Stimulated activated memory B cell treated with anti-CD40 and anti-IgM and Interleukin-4, amounts not matched to agents 10 μg/mL and 1 μg/mL and 100 μg/mL, for 72 hours (primary cell): ENCODE results near the gene DUSP22.

Source experiments
- ATAC-seq: fragments of 150-1000 bp; cut with Tn5 transposase; 2 replicates; pipeline ENCODE4 v1.10.0; 2021
- H3K27ac Mint-ChIP-seq: one replicate; pipeline ENCODE4 v1.8.0; 2022; ENCODE audit warnings: mild to moderate bottlenecking, mixed read lengths
- H3K27me3 Mint-ChIP-seq: one replicate; pipeline ENCODE4 v1.8.0; 2022; ENCODE audit warnings: mixed read lengths
- H3K36me3 Mint-ChIP-seq: one replicate; pipeline ENCODE4 v1.8.0; 2022; ENCODE audit warnings: mixed read lengths
- H3K4me1 Mint-ChIP-seq: one replicate; pipeline ENCODE4 v1.8.0; 2022; ENCODE audit warnings: mixed read lengths
- H3K4me3 Mint-ChIP-seq: one replicate; pipeline ENCODE4 v1.8.0; 2022; ENCODE audit warnings: mild to moderate bottlenecking, moderate library complexity, mixed read lengths
- H3K9me3 Mint-ChIP-seq: one replicate; pipeline ENCODE4 v1.8.0; 2022; ENCODE audit warnings: mixed read lengths

The DUSP22 gene

DNA sequence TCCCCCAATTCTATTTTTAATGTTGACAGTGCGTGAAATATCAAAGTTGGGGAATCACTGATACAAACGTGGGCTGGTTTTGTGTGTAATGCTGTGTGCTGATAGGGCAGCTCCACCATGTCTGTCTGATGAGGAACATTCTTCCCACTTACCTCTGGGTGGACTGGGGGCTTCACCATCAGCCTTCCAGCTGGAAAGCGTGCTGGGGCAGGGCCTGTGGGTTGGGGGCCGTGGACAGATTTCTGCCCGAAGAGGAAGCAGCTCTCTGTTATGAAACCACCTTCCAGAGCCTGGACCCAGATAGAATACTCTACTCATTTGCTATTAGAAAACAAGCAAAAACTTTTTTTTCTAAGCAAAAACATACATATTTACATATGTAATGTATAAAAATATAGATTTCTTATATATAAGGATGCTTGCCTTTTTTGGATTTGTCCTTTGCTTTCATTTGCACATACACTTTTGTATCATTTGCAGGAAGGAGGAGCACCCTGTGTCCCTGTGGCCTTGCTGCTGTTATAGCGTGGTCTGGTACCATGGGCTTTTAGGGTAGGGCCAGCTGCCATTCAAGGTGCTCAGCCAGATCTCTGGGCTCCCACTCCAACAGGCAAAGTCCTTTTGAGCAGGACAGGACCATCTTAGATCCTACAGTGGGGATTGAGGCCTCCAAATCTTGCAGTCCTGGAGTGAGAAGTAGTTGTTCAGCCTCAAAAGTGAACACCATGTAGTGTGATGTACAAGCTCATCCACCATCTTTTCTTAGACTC, 48.1 kb downstream of the DUSP22 start:
- Mint-ChIP-seq H3K27me3 (no peaks in the 10 kb centered on the region), H3K4me3 (peak overlapping the region; percentile 59), H3K9me3 (no peaks in the 10 kb centered on the region), H3K27ac (peak overlapping the region; percentile 85), H3K4me1 (peaks cover 87% of the 10 kb centered on the region), H3K36me3 (peaks cover 36% of the 10 kb centered on the region)
- no peak for ATAC-seq

DNA sequence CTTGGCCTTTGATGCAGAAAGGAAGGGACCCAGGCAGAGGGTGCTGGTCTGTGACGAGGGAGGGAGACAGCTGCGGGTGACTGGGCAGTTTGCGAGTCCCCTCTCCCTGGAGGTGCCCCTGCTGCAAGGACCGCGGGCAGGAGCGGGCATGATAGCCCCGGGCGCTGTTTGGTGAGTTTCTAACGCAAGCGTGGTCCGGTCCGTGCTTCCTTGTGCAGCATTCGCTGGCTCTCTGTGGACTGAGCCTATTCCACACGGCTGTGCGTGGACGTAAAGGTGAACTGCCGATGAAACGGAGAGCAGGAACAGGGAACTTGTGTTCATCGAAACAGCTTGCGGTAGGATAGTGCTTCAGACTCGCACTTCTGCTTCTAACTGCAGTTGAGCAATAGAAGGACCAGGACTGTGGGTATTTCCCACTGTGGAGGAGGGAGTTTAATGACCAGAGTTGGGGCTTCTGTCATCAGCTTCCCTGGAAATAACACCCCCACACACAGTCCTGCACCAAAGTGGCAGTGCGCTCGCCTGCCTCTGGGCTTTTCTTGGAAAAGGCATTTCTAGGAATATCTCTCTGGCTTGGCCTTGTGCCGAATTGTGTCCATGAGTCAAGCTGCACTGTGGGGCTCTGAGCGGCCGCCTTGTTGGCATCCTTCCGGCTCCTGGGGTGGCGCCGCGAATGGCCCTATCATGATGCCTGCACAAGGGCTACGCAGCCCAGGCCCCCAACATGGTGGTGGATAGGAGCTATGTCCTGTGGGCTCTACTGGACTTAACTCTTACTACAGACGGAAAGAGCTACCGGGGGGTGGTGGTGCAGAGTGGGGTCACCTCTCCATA, 48.9 kb downstream of the DUSP22 start:
- peaks cover 84% of the 10 kb centered on the region for H3K4me1 Mint-ChIP-seq
- no peaks in the 10 kb centered on the region for H3K27me3 Mint-ChIP-seq
- no peaks in the 10 kb centered on the region for H3K9me3 Mint-ChIP-seq
- H3K36me3 Mint-ChIP-seq = peaks cover 34% of the 10 kb centered on the region
- peak overlapping the region; percentile 85 for H3K27ac Mint-ChIP-seq
- H3K4me3 Mint-ChIP-seq = peak overlapping the region; percentile 54
- peak; percentile 82 for ATAC-seq

DNA sequence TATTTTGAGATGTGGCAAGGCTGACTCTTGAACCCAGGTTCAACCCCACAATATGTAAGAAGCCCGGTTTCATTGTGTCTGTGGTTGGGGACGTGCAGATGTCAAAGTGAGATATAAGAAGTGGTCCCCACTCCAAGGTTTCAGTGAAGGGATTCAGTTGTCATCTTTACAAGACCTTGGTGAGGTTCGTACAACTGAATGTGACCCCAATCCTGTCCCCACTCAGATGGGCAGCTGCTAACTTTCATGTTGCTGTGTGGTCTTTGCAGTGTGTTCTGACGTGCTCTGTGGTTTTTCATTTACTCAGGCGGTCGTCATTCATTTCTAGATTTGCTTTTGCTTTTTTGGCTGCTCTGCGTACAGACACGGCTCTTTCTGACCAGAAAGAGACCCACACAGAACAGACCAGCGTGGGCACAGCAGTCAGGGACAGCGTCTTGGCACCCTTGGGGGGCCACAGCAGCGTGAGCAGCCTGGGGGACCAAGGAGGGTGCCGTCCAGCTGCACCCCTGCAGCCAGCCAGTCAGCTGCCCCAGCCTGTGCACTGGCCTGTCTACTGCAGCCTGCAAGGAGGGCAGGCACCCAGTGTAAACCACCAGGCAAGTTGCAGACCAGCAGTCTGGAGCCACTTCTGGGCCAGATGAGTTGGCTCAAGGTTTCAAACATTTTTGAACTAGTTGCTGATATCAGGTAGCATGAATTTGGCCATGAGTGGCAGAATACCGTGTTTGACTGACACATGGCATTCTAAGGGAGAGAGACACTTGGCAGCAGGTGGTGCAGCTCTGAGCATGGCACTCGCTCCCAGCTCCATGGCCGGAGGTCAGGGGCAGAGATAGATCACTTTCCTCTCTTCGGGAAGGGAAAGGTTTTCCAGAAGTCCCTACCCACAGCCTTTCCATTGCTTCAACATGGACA, 49.9 kb downstream of the DUSP22 start:
- Mint-ChIP-seq H3K27ac (peak overlapping the region; percentile 85), H3K4me3 (peak overlapping the region; percentile 54), H3K9me3 (no peaks in the 10 kb centered on the region), H3K4me1 (peaks cover 84% of the 10 kb centered on the region), H3K36me3 (peaks cover 37% of the 10 kb centered on the region), H3K27me3 (no peaks in the 10 kb centered on the region)
- peak; percentile 64 for ATAC-seq

DNA sequence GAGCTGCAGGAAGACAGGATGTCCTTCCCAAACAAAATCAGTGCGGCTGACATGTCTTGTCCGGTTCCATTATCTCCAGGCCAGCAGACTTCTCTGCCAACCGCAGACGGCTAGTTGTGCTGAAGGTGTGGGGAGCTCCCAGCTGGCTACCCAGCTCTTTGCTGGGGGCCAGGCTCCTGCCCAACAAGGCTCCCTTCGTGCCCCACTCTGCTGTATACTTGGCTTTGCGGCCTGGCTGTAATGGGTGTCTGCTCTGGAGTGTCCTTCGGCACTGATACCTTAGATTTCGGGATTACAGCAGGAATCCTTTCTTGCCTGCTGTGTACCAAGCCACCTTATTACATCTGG, 50.5 kb downstream of the DUSP22 start:
- Mint-ChIP-seq H3K36me3 (peaks cover 43% of the 10 kb centered on the region), H3K9me3 (no peaks in the 10 kb centered on the region), H3K4me1 (peaks cover 84% of the 10 kb centered on the region), H3K27ac (peak overlapping the region; percentile 85), H3K4me3 (no peak overlapping the region), H3K27me3 (no peaks in the 10 kb centered on the region)
- ATAC-seq = no peak

DNA sequence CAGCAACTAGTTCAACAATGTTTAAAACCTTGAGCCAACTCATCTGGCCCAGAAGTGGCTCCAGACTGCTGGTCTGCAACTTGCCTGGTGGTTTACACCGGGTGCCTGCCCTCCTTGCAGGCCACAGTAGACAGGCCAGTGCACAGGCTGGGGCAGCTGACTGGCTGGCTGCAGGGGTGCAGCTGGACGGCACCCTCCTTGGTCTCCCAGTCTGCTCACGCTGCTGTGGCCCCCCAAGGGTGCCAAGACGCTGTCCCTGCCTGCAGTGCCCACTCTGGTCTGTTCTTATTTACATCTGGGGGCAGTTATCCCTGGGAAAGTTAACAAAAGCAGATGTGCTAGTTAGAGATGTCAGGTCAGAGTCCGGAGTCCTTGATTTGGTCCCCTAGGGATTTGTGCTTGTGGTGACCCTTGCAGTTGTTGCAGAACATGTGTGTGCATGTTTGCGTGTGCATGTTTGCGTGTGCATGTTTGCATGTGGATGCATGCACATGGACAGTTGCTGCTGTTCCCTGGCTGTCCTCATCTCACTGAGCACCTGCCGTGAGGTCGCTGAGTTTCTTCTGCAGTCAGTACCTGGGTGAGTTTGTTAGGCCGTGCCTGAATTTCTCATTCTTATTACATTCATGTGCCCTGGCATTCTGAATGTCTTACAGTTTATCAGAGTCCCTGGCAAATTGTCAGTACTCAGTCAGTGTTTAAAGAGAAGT, 51.1 kb downstream of the DUSP22 start:
- Mint-ChIP-seq H3K9me3 (no peaks in the 10 kb centered on the region), H3K36me3 (peaks cover 49% of the 10 kb centered on the region), H3K4me1 (peaks cover 85% of the 10 kb centered on the region), H3K27ac (peak overlapping the region; percentile 85), H3K27me3 (no peaks in the 10 kb centered on the region), H3K4me3 (no peak overlapping the region)
- no peak for ATAC-seq

DNA sequence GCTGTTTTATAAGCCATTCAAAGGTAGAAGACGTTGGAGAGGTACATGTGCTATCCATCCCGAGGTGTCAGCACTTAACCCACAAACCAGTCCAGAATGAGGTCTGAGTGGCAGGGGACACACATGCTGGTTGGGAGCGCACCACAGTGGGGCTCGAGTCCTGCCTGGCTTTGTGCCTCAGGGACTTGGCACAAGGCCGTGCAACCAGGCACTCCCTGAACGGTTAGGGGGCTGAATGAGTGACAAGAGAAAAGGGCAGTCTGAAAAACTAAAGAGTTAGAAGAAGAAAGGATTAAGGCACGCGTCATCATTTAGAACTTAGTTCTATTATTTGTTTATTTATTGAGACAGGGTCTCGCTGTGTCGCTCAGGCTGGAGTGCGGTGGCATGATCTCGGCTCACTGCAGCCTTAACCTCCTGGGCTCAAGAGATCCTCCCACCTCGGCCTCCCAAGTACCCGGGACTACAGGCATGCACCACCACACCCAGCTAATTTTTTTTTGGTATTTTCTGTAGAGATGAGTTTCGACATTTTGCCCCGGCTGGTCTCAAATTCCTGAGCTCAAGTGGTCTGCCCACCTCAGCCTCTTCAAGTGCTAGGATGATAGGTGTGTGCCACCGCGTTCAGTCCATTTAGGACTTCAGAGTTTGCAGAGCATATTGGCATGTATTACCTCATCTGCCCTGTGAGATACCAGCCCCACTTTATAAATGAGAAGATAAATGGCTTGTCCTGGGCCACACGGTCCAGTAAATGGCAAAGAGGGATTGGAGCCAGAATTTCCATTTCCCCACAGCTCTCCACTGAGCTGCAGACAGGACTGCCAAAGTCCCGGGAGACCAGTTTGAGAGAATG, 51.9 kb downstream of the DUSP22 start:
- Mint-ChIP-seq H3K27ac (peak overlapping the region; percentile 85), H3K9me3 (no peaks in the 10 kb centered on the region), H3K27me3 (no peaks in the 10 kb centered on the region), H3K4me3 (no peak overlapping the region), H3K36me3 (peaks cover 52% of the 10 kb centered on the region), H3K4me1 (peaks cover 85% of the 10 kb centered on the region)
- ATAC-seq = no peak

DNA sequence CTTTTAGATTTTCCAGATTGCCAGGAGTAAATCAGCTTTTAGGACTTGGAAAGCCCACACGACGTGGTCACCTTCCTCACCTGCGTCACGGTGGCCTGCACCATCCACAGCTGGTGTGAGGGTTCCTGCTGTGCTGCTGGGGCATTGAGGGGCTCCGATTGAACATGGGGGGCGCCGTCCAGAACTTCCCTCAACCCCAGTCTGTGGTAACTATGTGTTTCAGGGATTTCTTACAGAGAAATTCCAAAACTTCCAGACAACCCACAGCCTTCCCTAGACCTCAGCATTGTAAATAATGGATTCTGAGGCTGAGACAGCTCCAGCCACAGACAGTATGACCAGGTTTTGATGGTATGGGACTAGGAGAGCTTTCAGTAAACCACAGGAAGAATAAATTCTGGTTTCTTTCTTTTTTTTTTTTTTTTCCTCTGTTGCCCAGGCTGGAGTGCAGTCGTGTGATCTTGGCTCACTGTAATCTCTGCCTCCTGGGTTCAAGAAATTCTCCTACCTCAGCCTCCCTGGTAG, 52.6 kb downstream of the DUSP22 start:
- ATAC-seq = no peak
- Mint-ChIP-seq H3K36me3 (peaks cover 59% of the 10 kb centered on the region), H3K4me1 (peaks cover 85% of the 10 kb centered on the region), H3K27ac (peak overlapping the region; percentile 85), H3K9me3 (no peaks in the 10 kb centered on the region), H3K4me3 (no peak overlapping the region), H3K27me3 (no peaks in the 10 kb centered on the region)

DNA sequence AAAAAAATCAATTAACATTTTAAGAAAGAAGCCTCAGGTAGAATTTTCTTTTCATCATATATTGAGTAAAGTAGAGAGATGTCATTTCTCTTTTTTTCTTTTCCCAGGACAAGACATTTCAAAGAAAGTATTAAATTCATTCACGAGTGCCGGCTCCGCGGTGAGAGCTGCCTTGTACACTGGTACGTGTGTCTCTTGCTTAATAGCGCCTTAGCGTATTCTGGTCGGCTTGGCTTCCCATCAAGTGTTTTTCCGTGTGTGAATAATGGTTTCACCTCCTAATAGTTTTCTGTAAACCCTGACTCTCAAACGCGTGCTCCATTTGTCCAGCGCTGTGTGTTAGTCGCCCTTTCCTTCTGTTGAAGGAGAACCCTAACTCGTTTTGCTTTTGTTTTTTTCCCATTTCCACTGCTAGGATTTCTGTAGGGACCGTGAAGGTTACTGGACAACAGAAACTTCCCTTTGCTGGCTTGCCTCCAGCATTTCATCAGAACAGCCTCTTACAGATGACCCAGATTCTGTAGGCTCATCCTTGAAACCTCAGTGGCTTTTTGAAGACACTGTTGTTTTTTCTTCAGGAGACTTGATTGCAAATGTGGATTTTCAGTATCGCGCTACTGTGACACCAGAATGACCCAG, 53.6 kb downstream of the DUSP22 start:
- no peak overlapping the region for H3K4me3 Mint-ChIP-seq
- no peaks in the 10 kb centered on the region for H3K27me3 Mint-ChIP-seq
- peak overlapping the region; percentile 85 for H3K27ac Mint-ChIP-seq
- ATAC-seq = no peak
- H3K9me3 Mint-ChIP-seq = no peaks in the 10 kb centered on the region
- H3K4me1 Mint-ChIP-seq = peaks cover 81% of the 10 kb centered on the region
- H3K36me3 Mint-ChIP-seq = peaks cover 66% of the 10 kb centered on the region

DNA sequence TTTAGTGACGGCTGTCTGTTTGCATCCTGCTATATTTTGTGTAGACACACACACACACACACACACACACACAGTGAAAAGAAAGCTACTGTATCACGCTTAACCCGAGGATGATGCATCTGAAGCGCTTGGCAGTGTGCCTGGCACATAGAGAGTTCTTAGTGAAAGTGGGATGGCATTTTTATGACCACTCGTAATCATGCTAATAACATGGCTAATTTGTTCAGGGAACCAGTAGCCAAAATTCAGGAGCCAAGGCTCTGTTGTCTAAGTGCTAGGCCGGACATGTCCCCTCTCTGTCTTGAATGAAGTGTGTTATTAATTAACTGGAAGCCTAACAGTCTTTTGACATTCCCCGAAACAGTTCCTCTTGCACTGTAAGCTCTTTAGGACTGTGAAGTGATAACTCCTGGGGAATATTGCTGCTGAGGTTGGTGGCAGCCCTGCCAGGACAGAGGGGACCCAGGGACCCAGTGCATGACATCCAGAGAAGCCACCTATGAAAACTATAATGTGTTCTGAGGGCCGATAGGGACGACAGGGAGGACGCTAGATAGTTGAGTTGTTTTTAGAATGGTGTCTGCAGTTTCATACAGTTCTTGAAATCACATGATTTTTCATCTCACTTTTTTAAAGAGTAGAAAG, 54.2 kb downstream of the DUSP22 start:
- no peak for ATAC-seq
- Mint-ChIP-seq H3K4me3 (peak overlapping the region; percentile 65), H3K36me3 (peaks cover 66% of the 10 kb centered on the region), H3K9me3 (no peaks in the 10 kb centered on the region), H3K4me1 (peaks cover 75% of the 10 kb centered on the region), H3K27me3 (no peaks in the 10 kb centered on the region), H3K27ac (peak overlapping the region; percentile 85)

DNA sequence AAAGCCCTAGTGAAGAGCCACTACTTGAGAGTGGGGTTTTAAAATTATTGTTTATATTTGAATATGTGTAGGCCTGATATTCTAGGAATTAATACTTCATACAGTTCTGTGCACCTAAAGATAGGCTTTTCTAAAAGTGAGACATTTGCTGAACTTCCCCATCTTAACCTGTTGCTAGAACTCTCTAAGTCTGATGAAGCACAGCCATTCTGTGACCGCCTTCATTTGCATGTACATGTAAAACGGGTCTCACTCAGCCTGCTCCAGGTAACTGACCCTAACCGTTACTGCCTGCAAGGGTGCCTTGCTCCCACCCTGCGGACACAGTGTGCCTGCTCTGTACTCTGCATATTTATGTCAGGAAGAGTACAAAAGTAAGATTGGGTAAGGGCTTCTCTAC, 54.9 kb downstream of the DUSP22 start:
- ATAC-seq = peak; percentile 92
- no peaks in the 10 kb centered on the region for H3K27me3 Mint-ChIP-seq
- H3K9me3 Mint-ChIP-seq = no peaks in the 10 kb centered on the region
- H3K27ac Mint-ChIP-seq = peak overlapping the region; percentile 85
- H3K4me1 Mint-ChIP-seq = peaks cover 68% of the 10 kb centered on the region
- H3K4me3 Mint-ChIP-seq = peak overlapping the region; percentile 65
- H3K36me3 Mint-ChIP-seq = peaks cover 69% of the 10 kb centered on the region

DNA sequence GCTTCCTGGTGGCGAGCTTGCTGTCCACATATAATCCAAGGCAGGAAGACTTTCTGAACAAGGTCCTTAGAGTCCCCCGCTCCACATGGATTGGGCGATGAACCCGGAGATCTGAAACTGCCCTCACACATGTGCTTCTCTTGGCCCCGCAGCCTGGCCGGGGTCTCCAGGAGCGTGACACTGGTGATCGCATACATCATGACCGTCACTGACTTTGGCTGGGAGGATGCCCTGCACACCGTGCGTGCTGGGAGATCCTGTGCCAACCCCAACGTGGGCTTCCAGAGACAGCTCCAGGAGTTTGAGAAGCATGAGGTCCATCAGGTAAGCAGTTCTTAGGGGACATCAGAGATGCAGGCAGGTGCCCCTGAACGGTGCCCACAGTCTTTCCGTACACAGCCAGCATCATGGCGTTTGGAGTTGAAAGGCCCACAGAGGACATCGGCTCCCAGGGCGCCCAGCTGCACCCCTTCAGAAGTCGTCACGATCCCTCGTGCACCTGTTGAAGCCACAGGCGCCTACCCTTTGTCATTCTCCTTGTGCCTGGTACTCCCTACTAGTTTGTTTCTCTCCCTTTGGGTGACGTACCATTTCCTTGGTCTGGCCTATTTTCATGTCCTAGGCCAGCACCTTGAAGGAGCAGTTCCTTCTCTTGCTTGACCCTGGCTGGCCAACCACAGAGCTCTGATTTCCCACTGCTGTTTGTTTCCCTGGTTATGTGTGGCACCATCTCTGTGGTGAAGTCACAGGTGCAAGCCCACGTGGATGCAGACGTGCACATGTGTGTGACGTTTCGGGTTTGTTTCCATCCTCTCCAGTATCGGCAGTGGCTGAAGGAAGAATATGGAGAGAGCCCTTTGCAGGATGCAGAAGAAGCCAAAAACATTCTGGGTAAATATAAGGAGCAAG, 55.9 kb downstream of the DUSP22 start:
- peaks cover 62% of the 10 kb centered on the region for H3K4me1 Mint-ChIP-seq
- H3K27ac Mint-ChIP-seq = peak overlapping the region; percentile 85
- peaks cover 77% of the 10 kb centered on the region for H3K36me3 Mint-ChIP-seq
- no peaks in the 10 kb centered on the region for H3K9me3 Mint-ChIP-seq
- H3K27me3 Mint-ChIP-seq = no peaks in the 10 kb centered on the region
- no peak overlapping the region for H3K4me3 Mint-ChIP-seq
- no peak for ATAC-seq

DNA sequence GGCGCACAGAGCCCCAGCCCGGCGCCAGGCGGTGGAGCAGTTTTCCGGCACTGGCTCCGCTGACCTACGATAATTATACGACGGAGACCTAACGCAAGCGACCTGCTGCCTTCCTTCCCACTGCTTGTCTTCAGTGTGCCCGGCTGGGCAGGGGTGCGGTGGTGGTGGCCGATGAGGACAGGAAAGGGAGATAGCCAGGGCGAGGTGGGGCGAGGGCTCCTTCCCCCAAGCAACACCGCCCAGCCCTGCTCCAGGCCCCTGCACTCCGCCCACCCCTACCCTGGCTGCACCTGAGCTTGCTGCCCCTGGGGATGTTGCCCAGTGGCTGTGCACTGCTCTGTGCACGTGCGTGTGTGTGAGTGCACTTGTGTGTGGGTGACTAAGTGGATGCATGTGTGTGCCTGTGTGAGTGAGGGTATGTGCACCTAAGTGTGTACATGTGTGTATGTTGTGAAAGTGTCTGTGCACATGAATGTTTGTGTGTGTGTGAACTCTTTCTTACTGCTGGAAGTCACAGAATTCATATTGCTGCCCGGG, 56.6 kb downstream of the DUSP22 start:
- peak overlapping the region; percentile 85 for H3K27ac Mint-ChIP-seq
- H3K9me3 Mint-ChIP-seq = no peaks in the 10 kb centered on the region
- H3K4me3 Mint-ChIP-seq = no peak overlapping the region
- peaks cover 72% of the 10 kb centered on the region for H3K36me3 Mint-ChIP-seq
- H3K4me1 Mint-ChIP-seq = peaks cover 62% of the 10 kb centered on the region
- no peak for ATAC-seq
- no peaks in the 10 kb centered on the region for H3K27me3 Mint-ChIP-seq
